ENCODE data around the gene AKAP10.
"Not testable (repeated sequence)": the region's sequence is repeated elsewhere in the genome, so short reads cannot be mapped to it uniquely, and the experiment has no call there.

The AKAP10 gene

DNA sequence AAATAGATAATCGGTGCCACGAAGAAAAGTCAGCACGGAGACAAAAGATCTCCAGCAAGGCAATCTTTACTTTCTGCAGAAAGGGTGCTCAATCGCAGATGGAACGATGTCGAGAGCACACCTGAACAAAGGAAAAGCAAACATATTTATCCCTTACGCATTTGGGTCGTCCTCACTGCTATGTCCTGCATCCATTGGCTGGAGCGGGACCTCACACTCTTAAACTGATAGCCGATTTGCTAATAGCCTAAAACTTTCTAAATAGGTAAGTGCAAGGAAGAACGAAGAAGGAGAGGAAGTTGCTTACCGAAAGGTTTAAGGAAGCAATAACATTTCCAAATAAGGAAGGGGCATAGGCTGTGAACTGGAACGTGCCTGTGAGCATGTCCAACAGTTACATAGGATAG is 1.2 kb upstream of the AKAP10 start:
- DNase-seq (ENCODE audit: low read depth in 2 of 2) = no peak

DNA sequence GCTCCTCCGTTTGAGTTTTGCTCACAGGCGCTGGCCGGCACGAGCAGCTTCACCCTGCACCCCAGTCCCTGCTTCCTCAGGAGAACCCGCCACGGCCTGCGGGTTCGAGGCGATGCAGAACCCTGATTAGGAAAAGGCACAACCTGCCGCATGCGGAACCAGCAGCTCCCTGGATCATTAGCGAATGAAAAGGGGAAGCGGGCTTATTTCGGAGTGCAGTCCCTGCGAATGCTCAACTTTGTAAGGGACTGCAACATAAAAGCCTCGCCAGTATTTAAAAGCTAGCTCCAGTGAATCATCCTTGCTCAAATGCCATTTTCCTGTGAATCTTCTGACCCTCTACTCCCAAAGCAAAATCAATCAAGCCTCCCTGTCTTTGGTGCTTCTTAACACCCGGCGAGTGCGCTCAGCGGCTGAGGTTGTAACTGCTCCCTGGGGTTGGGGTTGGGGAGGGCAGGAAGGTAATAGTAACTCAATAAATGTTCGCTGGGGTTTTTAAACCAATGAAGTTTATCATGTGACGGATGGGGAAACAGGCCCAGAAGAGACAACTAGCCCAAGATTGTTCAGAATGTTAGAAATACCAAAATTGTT is 678 bp upstream of the AKAP10 start:
- DNase-seq (ENCODE audit: low read depth in 2 of 2) = no peak

DNA sequence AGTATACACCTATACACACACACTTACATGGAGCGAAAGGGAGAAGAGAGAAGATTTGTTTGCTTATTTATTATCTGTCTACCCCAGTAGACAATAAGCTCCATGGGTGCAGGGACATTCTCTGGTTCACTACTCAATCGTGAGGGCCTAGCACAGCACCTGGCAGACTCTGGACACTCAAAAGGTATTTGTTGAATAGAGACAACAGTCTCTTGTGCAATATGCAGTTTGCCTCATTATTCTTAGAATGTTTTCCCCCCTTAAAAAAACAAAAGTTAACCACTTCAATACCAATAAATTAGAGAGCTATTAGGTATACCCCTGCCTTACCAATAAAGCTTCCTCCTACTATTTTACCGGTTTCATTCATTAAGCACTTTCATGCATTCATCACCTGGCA is 2.0 kb downstream of the AKAP10 start:
- no peak for DNase-seq (ENCODE audit: low read depth in 2 of 2)

DNA sequence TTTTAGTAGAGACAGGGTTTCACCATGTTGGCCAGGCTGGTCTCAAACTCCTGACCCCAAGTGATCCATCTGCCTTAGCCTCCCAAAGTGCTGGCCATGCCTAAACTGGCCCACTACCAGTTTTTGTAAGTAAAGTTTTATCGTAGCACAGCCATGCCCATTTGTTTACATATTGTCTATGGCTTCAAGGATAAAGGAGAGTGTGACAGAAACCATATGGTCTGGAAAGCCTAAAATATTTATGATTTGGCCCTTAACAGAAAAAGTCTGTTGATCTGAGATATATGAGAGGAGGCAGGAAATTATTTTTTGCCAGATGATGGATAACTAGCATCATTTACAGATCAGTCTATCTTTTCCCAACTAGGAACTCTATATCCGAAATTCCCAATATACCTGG is 4.5 kb downstream of the AKAP10 start:
- no peak for DNase-seq (ENCODE audit: low read depth in 2 of 2)

DNA sequence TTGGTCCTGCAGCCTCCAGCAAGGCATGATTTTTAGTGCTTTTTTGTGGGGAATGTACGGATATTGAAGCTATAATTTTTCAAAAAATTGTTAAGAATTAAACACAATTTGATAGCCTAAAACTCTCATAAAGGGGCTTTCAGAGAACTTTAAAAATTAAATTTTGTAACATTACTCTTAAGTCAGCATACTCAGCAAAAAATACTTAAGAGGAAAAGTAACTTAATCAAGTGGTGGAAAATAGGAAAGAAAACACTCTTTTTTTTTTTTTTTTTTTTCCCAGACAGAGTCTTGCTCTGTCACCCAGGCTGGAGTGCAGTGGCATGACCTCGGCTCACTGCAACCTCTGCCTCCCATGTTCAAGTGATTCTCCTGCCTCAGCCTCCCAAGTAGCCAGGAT is 14.7 kb downstream of the AKAP10 start:
- DNase-seq (ENCODE audit: low read depth in 2 of 2) = not testable (repeated sequence)

DNA sequence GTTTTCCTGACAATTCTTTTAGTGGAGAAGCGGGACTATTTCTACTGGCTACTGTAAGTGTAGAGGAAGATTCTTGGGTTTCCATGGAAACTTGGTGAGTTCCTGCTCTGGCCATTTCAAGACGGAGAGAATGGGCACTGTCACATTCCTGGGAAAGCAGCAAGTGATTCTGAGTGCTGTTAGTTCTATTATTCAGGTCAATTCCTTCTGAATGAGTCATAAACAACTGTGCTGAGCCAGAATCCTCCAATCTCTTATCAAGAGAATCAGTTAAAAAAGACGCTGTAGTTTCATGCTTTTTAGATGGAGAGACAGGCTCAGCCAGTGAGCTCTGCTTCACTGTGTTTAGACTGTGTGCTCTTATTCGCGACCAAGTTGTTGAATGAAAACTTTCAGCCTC is 19.6 kb downstream of the AKAP10 start:
- DNase-seq (ENCODE audit: low read depth in 2 of 2) = peak; percentile 73 to 75

DNA sequence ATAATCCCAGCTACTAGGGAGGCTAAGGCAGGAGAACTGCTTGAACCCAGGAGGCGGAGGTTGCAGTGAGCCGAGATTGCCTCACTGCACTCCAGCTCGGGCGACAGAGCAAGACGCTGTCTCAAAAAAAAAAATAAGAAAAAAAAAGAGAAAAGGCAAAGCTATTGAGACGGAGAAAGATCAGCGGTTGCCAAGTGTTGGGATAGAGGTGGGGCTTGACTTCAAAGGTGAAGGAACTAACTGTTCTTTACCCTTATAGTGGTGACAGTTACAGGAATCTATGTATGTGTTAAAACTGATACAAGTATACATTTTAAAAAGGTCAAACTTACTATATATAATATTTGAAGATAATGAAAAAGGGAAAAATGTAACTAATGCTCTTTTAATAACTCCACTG is 22.5 kb downstream of the AKAP10 start:
- DNase-seq (ENCODE audit: low read depth in 2 of 2) = no peak

DNA sequence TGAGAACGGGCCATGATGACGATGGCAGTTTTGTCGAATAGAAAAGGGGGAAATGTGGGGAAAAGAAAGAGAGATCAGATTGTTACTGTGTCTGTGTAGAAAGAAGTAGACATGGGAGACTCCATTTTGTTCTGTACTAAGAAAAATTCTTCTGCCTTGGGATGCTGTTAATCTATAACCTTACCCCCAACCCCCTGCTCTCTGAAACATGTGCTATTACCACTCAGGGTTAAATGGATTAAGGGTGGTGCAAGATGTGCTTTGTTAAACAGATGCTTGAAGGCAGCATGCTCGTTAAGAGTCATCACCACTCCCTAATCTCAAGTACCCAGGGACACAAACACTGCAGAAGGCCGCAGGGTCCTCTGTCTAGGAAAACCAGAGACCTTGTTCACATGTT is 26.2 kb downstream of the AKAP10 start:
- not testable (repeated sequence) for DNase-seq (ENCODE audit: low read depth in 2 of 2)

DNA sequence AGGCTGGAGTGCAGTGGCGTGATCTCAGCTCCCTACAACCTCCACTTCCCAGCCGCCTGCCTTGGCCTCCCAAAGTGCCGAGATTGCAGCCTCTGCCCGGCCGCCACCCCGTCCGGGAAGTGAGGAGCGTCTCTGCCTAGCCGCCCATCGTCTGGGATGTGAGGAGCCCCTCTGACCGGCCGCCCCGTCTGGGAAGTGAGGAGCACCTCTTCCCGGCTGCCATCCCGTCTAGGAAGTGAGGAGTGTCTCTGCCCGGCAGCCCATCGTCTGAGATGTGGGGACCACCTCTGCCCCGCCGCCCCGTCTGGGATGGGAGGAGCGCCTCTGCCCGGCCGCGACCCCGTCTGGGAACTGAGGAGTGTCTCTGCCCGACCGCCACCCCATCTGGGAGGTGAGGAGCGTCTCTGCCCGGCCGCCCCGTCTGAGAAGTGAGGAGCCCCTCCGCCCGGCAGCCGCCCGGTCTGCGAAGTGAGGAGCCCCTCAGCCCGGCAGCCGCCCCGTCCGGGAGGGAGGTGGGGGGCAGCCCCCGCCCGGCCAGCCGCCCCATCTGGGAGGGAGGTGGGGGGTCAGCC is 26.9 kb downstream of the AKAP10 start:
- not testable (repeated sequence) for DNase-seq (ENCODE audit: low read depth in 2 of 2)

DNA sequence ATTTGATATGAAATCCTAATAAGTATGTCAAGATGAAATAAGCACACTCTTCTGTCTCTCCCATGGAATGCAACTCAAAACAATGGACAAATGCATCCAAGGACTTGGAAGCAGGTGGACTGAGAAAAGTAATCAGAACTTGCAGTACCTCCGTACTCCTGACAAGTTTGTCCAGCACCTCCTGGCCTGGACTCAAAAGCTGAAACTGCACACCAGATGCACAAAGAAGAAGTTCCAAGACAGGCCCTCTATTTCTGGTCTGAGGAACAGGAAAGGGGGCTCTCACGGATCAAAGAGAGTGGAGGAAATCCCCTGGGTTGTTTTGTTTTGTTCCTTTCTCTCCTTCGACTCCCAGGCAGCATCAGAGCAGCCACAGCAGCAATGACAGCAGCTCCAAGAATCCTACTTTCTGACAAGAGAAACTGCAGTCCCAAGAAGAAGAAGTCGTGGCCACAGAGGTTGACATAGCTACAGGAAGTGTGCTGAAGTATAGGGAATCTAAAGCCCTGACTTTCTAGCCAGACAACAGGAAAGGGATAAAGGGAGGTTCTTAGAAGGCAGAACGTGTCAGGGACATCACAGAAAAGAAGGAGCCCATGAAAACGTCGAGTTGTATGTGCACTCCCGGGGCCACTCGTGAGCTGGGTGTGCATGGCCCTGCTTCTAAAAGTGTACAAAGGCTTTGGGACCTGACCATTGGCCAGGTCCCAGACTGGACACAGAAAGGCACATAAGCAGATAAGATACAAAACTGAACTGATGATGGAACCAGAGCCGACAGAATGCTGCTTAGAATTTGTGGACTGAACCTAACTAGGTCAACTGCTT is 29.3 kb downstream of the AKAP10 start:
- no peak for DNase-seq (ENCODE audit: low read depth in 2 of 2)

DNA sequence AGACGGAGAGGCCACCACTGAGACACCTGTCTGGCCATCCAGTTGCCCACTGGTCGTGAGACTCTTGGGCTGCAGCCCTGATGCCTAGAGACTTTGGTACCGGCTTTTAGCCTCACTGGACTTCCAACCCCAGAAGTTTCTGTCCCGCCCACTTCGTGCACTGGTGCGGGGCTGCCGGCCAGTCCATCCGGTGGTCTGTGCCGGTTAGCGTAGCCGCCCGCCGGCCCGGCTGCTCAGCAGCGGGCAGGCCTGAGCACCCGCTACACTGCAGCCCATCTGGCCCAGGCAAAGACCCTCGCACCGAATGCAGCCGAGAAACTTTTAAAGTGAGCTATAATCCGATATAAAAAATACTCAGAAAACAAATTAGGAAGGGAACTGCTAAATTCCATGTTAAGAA is 30.7 kb downstream of the AKAP10 start:
- DNase-seq (ENCODE audit: low read depth in 2 of 2) = no peak

DNA sequence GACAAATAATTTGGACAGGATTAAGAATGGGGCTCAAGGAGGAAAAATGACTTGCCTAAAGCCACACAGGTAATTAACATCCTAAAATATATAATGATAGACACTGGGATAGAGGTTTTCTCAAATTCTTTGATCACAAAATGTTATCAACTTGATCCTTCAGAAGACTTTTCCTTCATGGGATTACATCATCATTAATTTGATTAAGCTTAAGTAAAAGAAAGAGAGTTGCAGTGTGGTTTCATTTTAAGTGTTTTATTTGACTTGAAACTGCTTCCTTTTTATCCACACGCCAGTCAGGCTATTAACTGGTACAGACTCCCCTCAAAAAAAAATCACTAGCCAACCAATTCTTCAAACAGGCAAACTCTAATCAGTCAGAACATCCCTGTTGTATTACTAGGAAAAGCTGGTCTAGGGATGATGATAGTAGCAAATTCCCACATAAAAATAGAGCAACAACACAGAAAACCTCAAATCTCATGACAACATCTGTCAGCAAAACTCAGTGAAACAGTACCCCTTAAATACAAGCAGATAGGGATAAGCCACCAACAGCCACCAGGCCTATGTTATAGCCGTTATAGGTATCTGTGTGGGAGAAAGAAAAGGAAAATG is 32.5 kb downstream of the AKAP10 start:
- DNase-seq (ENCODE audit: low read depth in 2 of 2) = no peak

DNA sequence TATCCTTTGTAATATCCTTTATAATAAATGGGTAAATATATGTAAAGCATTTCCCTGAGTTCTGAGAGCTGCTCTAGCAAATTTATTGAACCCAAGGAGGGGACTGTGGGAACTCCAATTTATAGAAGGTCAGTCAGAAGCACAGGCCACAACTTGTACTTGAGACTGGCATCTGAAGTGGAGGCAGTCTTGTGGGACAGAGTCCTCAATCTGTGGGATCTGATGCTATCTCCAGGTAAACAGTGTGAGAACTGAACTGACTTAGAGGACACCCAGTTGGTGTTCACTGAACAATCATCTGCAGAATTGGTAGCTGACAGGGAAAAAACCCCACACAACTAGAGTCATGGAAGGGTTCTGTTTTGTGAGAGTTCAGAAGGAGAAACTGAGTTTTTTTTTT is 34.0 kb downstream of the AKAP10 start:
- no peak for DNase-seq (ENCODE audit: low read depth in 2 of 2)

DNA sequence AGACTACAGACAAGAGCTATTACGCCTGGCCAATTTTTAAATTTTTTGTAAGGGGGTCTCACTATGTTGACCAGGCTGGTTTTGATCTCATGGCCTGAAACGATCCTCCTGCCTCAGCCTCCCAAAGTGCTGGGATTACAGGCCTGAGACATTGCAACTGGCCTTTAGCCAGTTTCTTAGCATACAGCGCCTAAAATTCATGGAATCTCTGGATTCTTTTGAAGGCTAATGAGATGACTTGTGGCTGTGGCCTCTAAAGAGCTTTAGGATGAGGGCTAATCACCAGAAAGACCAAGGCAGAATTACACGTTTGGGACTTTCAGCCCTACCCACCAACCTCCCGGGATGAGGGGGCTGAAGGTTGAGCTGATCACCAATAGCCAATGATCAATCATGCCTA is 34.6 kb downstream of the AKAP10 start:
- no peak for DNase-seq (ENCODE audit: low read depth in 2 of 2)

DNA sequence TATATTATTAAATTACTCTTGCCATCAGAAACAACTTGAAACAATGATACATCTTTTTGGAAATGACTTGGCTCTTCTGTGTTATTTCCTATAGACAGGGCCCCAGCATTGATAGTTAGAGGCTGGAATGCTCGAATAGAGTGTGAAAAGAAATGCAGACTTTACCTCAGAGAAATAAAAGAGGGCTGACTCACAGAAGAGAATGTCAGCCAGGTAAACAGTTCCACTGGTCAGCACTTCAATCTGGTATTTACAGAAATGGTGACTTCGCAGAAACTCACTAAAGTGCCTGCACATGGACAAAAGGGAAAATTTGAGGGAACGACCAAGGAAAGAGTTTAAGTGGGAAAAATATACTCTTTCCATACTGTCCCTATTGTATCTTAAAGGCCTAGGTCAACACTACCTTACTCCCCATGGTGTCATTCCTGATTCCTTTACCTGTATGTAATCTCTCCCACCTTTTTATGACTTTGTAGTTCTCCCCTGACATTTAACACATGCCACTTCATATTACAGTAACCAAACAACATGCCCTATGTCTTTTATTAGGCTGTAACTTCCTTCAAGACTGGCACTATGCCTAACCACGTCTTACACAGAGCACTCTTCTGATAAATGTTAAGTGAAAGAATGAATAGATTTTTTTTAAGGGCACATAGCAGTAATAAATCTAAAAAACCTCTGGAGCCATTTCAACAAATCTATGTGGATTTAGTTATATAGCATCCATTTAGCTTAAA is 36.7 kb downstream of the AKAP10 start:
- peak; percentile 49 to 52 for DNase-seq (ENCODE audit: low read depth in 2 of 2)

DNA sequence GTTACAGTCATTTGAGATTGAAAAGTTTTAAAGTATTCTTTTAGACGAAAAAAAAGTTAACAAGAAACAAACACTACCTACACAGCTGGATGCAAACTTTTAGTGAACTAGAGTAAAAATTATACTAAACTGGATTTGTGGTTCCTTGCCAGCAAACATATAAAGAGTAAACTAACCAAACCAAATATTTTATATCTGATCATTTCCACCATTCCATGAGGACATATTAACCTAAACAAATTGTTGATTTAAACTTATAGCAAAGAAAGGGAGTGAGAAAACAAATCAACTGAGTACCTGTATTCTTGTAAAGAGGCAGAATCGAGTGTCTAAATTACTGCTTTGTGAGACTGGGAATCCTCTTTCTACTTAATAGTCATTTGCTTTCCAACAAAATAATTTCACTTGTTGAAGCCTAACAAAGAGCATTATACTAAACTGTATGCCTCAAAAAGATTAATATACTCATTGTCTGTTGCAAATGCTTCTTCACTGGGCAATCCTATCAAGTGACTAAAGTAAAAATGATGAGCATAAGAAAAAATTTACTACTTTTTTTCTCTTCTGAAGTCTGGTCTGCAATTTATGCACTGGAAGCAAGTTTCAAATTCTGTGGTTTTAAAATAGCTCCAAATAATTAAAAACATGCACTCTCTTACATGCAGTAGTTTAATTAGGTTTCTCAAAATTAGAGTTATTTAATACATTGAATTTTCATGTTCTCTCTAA is 37.5 kb downstream of the AKAP10 start:
- peak; percentile 29 to 37 for DNase-seq (ENCODE audit: low read depth in 2 of 2)

DNA sequence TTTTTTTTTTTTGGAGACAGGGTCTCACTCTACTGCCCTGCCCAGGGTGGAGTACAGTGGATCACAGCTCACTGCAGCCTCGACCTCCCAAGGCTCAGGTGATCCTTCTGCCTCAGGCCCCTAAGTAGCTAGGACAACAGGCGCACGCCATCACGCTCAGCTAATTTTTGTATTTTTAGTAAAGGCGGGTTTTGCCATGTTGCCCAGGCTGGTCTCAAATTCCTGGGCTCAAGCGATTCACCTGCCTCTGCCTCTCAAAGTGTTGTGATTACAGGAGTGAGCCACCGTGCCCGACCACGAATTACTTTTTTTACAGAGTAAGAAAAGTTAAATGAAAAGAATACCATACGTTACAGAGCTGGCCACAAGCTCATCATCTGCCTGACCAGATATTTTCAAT is 38.9 kb downstream of the AKAP10 start:
- DNase-seq (ENCODE audit: low read depth in 2 of 2) = no peak

DNA sequence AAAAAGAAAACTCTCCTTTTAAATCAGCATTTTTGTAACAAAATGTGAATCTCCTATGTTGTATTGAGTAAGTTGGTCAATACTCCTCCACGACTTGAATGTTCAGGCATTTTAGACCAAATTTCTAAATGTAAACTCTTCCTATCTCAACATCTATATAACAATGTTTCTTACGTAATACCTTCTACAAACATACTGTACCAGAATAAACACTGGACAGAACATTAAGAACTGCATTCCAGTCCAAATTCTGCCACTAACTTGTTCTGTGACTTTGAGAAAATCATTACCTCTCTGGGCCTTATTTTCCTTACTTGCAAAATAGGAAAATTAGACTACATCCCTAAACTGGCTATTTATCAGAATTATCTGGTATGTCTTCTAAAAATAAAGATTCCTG is 40.1 kb downstream of the AKAP10 start:
- DNase-seq (ENCODE audit: low read depth in 2 of 2) = no peak

DNA sequence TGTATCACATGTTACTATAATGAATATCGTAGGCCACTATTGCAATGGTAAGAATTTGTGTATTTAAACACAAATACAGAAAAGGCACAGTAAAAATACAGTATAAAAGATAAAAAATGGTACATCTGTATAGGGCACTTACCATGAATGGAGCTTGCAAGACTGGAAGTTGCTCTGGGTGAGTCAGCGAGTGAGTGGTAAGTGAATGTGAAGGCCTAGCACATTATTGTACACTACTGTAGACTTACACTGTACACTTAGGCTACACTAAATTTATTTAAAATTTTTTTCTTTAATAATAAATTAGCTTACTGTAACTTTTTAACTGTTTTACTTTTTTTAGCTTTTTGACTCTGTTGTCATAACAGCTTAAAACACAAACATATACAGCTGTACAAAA is 42.5 kb downstream of the AKAP10 start:
- no peak for DNase-seq (ENCODE audit: low read depth in 2 of 2)

DNA sequence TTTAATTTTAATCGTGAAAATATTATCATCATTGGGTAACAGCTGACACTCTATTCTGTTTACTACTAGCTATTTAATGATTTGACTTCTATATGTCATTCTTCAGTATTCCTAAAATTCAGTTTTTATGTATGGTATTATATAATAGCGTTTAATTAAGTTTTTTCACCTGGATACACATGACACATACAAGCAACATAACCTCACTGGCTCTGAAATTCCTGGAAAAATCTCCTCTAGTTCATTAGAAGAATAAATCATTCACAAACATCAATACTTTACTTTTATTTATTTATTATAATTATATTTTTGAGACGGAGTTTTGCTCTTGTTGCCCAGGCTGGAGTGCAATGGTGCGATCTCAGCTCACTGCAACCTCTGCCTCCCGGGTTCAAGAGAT is 44.0 kb downstream of the AKAP10 start:
- DNase-seq (ENCODE audit: low read depth in 2 of 2) = no peak

DNA sequence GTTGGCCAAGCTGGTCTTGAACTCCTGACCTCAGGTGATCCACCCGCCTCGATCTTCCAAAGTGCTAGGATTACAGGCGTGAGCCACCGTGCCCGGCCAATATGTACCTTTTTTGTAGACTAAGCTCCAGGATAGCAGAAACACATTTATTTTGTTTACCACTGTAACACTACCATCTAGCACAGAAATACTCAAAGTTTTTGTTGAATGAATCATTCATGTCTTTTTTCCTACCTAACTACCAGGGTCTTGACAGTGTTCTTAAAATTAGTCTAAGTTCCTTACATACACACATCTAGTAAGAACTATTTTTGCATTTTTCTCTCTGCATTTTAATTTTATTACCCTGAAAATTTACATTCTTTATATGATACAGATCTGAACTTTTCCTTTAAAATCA is 44.4 kb downstream of the AKAP10 start:
- DNase-seq (ENCODE audit: low read depth in 2 of 2) = no peak

Data from fibroblast of skin of left quadriceps (primary cell).